ENCODE data around the gene CEP41.
A peak's percentile ranks its signal among the peaks of the same experiment; 100 is the strongest.

Gene CEP41, protein sequence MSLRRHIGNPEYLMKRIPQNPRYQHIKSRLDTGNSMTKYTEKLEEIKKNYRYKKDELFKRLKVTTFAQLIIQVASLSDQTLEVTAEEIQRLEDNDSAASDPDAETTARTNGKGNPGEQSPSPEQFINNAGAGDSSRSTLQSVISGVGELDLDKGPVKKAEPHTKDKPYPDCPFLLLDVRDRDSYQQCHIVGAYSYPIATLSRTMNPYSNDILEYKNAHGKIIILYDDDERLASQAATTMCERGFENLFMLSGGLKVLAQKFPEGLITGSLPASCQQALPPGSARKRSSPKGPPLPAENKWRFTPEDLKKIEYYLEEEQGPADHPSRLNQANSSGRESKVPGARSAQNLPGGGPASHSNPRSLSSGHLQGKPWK

GRCh38 chr7:130440527-130441365 is at the start of gene CEP41:
Gene CEP41 (minus strand): TSS chr7:130441016. CDS start chr7:130440966, 50 bp downstream.
- peak; percentile 99 for DNase-seq (ENCODE audit: low spot score)

- DNase-seq (ENCODE audit: low spot score) = no peak
These were observed 49.5 kb upstream of the CEP41 start for GRCh38 chr7:130490311-130490791.

- no peak for DNase-seq (ENCODE audit: low spot score)
These were observed 48.5 kb upstream of the CEP41 start for GRCh38 chr7:130489140-130489983.

DNA sequence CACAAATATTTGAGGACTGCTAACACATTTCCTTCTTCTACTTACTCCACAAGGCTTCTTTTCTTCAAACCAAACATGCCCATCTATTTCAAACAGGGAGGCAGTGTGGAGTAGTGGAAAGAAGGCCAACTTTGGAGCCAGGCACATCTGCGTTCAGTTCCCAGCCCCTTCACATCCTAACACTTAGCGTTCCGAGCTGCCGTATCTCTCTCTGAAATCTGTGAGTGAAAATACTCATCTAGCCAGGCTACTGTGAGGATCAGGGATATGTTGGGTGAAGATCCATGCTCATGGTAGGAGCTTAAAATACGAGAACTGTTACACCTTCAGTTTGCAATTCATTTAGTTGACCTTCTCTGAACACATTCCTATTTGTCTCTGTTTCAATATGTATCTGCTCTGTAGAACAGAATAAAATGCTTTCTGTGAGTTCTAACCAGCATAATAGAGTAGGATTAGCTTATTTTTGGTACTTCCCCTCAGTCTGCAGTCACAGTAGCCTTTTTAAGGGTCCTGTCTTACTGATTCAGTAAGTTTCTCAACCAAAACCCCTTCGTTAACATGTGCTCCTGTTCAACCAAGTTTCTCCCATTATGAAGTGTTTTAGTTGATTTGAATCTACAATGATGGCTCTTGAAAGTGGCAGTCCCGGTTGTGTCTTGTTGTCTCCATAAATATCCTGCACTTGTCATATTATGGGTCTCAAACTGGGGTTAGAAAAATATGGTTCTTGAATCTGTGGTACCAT is 47.8 kb upstream of the CEP41 start:
- no peak for DNase-seq (ENCODE audit: low spot score)

- DNase-seq (ENCODE audit: low spot score) = no peak
These were observed 46.2 kb upstream of the CEP41 start for GRCh38 chr7:130486954-130487436.

DNA sequence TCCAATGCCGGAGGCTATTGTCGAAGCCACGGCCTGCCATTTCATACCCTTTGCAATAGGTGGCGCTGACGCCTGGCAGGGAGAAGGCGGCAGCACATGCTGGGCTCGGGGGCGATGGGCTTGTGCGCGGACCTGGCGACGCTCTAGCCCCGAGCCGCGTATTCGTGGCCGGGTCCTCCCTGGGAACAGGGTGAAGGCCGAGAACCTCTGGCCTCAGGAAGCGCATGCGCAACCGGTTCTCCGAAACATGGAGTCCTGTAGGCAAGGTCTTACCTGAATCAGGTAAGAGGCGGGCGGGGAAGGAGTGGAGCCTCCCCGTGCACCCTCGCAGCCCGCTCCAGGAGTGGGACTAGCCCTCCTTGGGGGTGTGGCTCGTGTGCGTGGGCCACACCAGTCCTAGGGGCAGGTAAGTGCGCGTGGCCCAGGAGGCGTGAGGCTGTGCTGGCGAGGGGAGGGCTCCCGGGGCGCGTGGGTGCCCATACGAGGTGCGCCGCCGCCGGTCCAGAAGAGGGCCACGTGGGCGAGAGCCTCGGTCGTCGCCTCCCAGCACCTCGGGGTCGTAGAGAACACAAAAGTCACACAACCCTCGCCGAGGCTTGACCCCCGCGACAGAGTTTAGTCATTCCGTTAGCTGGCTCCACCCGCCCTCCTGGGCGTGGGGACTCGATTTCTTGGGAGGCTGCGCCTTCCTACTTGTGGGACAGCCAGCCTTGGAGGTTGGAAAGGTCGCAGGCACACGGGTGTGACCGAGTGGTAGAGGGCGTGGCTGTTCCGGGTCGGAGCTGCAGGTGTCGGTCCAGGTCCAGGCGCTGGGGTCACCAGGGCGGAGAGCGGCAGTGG is 45.5 kb upstream of the CEP41 start:
- DNase-seq (ENCODE audit: low spot score) = peak; percentile 37

DNA sequence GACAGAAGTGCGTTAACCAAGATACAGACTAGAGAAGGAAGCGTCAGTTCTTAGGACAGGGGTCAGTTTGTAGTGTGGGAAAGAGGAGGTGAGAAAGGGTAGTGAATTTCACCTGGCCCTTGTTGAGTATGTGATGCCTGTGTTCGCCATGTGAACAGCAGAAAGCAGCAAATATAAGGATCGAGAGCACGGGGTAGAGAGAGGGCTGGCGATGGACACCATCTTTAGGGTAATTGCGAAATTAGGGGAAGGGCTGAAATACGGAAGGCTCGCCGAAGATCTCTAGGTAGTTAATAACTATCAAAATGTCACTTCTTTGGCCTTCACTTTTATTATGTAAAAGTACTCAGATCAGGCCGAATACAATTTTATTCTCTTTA is 44.9 kb upstream of the CEP41 start:
- DNase-seq (ENCODE audit: low spot score) = no peak

DNA sequence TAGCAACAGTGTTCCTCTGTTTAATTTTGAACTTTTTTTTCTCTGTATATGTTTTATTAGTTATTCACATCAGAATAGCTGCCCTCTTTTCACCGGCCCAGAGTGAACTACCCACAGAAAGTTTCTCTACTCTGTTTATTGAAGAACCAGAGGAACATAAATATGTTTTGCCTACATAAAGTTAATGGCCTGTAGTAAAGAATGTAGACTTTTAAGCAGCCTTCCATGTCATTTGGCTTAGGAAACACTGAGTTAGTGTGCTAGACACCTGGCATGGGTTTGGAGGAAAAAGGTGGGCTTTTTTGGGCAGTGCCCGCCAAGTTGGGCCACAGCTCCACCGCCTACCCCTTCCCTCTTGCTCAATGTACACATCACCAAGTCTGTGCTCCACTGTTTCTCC is 42.2 kb upstream of the CEP41 start:
- DNase-seq (ENCODE audit: low spot score) = no peak

DNA sequence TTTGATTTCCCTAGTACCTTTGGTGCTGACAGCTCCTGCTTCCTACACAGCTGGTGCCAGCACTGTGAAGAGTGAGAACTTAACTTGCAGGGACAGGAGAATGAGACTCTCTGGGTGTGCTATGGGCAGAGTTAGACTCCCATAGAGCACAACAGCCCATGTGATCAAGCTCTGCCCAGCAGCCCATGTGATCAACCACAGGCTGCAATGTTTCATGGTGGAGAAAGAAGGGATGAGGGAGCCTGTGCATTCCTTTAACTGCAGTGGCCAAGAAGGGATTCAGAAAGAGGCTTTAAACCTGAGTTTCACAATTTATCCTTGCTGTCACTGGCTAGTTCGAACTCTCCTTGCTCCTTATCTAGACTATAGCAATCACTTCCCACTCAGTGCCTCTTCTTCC is 41.1 kb upstream of the CEP41 start:
- no peak for DNase-seq (ENCODE audit: low spot score)

DNA sequence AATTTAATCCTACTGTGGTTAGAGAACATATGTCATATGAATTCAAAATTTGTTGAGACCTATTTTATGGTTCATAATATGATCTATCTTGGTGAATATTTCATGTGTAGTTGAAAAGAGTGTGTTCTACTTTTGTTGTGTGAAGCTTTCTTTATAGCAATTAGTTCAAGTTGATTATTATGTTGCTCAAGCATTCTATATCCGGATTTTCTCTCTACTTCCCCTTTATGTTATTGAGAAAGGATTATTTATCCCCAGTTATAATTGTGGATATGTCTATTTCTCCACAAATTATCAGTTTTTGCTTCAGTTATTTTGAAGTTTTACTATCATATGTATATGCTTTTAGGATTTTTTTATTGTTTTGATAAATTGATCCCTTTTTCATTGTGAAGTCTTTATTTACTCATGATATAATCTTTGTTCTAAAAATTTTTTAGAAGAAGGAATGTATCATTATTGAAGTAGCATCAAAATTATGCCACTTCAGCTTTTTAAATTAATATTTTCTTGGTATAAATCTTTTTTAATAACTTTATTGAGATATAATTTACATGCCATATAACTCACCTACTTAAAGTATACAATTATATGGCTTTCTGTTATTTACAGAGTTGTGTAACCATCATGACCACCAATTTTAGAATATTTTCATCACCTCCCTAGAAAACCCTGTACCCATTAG is 39.0 kb upstream of the CEP41 start:
- no peak for DNase-seq (ENCODE audit: low spot score)

DNA sequence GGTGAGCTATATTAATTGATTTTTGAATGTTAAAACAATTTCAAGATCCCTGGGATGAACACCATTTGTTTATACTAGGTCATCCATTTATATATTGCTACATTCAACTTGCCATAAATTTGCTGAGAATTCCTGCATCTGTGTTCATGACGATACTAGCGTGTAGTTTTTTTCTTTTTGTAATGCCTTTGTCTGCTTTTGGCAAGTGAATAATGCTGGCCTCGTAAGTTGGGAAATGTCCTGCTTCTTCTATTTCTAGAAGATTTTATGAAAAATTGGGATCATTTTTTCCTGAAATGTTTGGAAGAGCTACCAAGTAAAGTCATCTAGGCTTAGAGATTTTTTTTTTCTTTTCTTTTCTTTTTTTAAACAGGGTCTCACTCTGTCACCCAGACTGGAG is 38.2 kb upstream of the CEP41 start:
- no peak for DNase-seq (ENCODE audit: low spot score)

DNA sequence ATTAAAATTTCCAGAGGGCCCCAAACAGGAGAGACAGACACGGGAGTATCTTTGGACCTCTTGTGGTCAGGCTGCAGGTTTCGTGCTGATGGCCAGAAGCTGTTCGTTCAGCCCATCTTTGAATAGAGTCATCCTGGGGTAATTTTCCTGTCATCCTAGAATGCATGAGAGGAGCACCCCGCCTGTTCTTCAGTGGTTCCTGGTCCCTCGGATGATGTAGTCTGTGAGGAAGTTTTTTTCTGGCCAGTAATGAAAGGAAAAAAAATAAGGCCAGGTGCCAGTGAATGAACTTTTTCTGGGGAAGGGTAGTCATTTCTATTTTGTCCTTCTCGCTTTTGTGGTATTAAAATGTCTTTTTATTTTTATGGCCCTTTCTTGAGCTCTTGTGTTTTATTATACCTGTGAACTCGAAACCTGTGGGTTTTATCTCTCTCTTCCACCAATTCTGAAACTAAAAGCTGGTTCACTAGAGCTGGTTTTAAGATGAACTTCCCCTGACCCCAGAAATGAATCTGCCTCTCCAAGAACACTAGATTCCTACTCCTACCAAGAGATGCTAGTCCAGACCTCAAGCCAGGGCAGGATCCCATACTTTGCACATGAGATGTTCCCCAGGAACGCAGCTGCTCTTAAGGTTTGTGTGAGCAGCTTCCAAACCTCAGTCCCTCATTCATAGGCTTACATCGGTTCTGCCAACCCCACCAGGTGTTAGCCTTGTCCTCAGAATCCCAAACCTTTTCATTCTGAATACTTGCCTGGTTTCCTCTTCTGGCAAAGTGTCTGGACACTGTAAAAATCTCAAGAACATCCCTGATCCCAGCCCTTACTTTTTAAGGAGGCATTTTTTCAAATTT is 35.7 kb upstream of the CEP41 start:
- no peak for DNase-seq (ENCODE audit: low spot score)

GRCh38 chr7:130475776-130476175 is 35.0 kb upstream of the CEP41 start:
- DNase-seq (ENCODE audit: low spot score) = no peak

GRCh38 chr7:130473876-130474275 is 33.1 kb upstream of the CEP41 start:
- DNase-seq (ENCODE audit: low spot score) = no peak

GRCh38 chr7:130473289-130473688 is 32.5 kb upstream of the CEP41 start:
- no peak for DNase-seq (ENCODE audit: low spot score)

- no peak for DNase-seq (ENCODE audit: low spot score)
These were observed 31.2 kb upstream of the CEP41 start for GRCh38 chr7:130471974-130472373.

DNA sequence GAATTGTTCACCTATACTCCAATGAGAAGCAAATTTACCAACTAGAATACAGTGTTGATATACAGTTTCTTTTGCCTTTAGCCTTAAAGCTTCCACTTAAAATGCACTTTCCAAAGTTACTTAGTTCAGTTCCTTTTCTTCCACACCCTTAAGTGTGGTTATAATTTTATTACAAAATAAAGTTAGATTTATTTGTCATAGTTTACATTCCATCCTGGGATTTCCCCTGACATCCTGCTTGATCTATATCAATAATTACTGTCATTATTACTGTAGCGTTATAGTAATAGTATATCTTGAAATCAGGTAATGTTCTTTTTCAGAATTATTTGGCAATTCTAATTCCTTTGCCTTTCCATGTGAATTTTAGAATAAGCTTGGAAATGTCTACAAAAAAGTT is 27.8 kb upstream of the CEP41 start:
- no peak for DNase-seq (ENCODE audit: low spot score)

GRCh38 chr7:130463553-130464434 is 23.0 kb upstream of the CEP41 start:
- no peak for DNase-seq (ENCODE audit: low spot score)

Data from putamen (tissue), 1 donor.